GM23248 (cell line): ENCODE results near the gene SLFN11.

Experiments
- EZH2 ChIP-seq: fragments of 200-600 bp; sonication (generic); IDR thresholded peaks from 2 replicates; pipeline ENCODE4 v1.6.1; 2018; ENCODE audit warnings: antibody characterized with exemption, mild to moderate bottlenecking; ENCODE audit not compliant: insufficient read depth, poor library complexity, severe bottlenecking
- EZH2phosphoT487 ChIP-seq: fragments of 200-600 bp; sonication (generic); IDR thresholded peaks from 2 replicates; pipeline ENCODE4 v1.6.1; 2018; ENCODE audit warnings: antibody characterized with exemption, moderate library complexity, mild to moderate bottlenecking, low read depth; ENCODE audit not compliant: insufficient read depth

DNA sequence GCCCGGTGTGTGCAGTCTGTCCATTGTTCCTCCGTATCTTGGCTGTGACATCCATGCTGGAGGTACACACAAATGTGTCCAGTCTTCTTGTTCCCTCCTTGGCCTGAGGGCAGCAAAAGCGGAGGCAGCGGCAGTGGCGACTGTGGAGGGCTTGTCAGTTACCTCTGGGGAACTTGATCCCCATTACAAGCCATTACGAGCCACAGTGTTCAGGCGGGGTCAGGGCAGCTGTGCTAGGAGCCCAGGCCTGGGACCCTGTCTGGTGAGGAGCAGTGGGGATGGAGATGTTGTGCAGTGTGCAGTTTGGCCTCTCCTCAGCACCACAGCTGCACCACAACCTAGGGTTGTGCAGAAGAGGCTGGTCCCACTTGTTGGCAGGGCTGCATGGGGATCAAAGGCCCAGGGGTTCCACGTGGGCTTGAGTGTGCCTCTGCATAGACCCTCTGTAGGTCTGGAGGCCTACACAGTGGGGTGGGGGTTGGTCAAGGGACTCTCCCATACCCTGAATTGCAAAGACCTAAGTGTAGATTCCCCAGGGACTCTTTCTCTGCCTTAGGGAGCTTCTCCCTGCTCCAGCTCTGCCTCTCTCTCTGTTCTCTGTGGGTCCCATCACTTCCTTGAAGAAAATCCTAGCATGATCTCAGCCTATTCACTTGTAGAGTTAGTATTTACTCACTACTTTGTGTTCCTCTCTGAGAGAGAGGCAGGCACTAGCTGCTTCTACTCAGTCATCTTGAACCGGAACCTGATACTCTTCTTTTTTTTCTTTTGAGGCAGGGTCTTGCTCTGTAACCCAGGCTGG lies 58.8 kb downstream of the SLFN11 start:
- no peak for TF ChIP-seq EZH2
- TF ChIP-seq EZH2phosphoT487, result no peak
